Posterior vena cava (tissue), 2 donors: ENCODE measurements around the gene KCTD3. TPM values are rescaled to one million over a fixed set of nuclear protein-coding genes. Genes with fewer than 3 reads are reported as not detected.

Experiments
- DNase-seq: peaks from one replicate; pipeline ENCODE4 v3.0.0-alpha.2; 2020; ENCODE audit warnings: low spot score
- intact Hi-C, 2 donors: fragments of 100-400 bp; cut with DNase I; formaldehyde crosslinking; loops; one replicate each; pipeline versions ENCODE4 v1.14.1 to v1.14.2; 2022 to 2023
- total RNA-seq, 2 donors: library from RNA; stranded (reverse); fragmentation: NEBNext Ultra II Directional; extraction: Animal tissue kit (Norgen Biotek cat#: 25700); gene quantifications; one replicate each; pipeline ENCODE4 v1.2.1, GENCODE V29; 2021
- donor health status: DM: yes; HTN: yes; CAD: no.
- donor health status: DM: yes; HTN: yes; CAD: no.

The KCTD3 gene
- total RNA-seq, 2 donors from 2014 or later = 40.2 to 43.8 TPM

DNA sequence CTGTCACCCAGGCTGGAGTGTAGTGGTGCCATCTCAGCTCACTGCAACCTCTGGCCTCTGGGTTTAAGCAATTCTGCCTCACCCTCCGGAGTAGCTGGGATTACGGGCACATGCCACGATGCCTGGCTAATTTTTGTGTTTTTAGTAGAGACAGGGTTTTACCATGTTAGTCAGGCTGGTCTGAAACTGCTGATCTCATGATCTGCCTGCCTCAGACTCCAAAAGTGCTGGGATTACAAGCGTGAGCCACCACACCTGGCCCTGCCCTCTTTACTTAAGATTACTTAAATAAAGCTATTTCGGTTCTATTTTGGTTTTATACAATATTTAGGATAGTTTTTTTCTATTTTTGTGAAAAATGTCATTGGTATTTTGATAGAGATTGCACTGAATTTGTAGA, 15.3 kb upstream of the KCTD3 start:
- intact Hi-C loops = no loop called here

DNA sequence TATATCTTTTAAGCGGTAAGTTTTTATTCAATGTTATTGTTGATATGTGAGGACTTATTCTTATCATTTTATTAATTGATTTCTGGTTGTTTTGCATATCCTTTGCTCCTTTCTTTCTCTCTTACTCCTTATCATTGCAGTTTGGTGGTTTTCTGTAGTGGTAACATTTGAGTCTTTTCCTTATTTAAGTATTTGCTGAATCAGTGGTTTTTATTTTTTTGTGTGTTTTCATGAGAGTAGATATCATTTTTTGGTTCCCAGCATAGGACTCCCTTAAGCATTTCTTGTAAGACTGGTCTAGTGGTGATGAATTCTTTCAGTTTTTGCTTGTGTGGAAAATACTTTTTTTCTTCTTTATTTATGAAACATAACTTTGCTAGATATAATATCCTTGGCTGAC, 12.2 kb upstream of the KCTD3 start:
- no peak for DNase-seq
- intact Hi-C loops = no loop called here

More for the DNA sequence above, 15.3 kb upstream of the KCTD3 start:
- no peak for DNase-seq

DNA sequence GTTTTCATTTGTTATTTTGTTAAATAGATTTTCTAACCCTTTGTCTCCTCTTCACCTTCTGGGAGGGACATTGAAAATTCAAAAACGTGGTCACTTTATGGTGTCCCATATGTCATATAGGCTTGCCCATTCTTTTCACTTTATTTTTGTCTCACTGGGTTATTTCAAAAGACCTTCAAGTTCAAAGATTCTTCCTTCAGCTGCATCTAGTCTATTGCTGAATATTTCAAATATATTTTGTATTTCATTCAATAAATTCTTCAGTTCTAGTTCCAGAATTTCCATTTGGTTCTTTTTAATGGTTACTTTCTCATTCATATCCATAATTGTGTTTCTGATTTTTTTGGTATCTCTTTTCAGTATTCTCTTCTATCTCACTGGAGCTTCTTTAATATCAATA, 11.6 kb upstream of the KCTD3 start:
- intact Hi-C loops = no loop called here
- DNase-seq = no peak

DNA sequence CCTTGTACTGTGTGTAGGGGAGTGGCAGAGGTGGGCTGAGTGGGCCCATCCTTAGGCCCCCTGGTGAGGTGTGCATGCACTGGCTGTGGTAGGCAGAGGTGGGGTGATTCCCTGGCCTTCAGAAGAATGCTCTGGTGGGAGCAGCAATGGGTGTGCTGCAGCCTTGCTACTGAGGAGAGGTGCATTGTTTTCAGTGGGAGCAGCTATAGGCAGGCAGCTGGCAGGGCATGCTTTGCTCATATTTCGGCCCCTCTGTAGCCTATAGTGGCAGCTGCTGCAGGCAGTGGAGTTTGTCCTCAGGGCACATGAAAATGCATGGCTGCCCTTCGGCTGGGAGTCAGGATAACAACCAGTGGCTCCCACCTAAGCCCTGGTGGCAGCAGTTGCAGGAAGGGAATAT, 10.1 kb upstream of the KCTD3 start:
- intact Hi-C loops = no loop called here

DNA sequence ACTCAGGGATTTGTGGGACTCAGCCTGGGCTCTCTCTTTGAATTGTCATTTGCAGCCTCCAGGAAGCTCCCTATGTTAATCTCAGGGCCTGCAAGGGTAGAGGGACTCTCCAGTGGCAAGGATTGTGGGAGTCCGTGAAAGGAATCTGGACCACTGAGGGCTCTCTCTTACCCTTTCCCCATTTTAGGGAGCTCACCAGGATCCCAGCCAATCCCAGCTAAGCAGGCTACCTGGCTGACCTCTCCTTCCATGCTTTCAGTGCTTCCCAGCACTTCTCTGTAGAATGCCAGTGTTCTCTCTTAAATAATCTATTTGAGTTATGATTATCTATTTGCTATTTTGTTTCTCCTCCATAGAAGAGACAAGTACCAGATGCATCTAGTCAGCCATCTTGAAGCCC, 9.6 kb upstream of the KCTD3 start:
- no peak for DNase-seq
- intact Hi-C loops = no loop called here

More for the DNA sequence above, 10.1 kb upstream of the KCTD3 start:
- DNase-seq = no peak

DNA sequence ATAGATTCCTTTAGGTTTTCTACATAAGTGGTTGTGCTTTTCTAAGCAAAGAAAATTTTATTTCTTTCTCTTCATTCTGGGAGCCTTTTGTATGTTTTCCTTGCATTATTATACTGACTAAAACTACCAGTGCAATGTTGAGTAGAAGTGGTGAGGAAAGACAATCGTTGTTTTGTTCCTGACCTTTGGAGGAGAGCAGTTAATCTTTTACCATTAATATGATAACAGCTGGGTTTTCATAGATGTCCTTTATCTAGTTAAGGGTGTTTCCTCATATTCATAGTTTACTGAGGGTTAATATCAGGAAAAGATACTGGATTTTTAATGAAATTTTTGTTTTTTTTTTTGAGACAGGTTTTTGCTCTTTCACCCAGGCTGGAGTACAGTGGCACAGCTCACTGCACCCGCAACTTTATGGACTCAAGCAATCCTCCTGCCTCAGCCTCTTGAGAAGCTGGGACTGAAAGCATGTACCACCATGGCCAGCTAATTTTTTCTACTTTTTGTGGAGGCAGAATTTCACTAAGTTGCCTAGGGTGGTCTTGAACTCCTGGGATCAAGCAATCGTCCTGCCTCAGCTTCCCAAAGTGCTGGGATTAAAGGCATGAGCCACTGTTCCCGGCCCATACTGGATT, 9.0 kb upstream of the KCTD3 start:
- intact Hi-C loops = no loop called here
- DNase-seq = no peak

DNA sequence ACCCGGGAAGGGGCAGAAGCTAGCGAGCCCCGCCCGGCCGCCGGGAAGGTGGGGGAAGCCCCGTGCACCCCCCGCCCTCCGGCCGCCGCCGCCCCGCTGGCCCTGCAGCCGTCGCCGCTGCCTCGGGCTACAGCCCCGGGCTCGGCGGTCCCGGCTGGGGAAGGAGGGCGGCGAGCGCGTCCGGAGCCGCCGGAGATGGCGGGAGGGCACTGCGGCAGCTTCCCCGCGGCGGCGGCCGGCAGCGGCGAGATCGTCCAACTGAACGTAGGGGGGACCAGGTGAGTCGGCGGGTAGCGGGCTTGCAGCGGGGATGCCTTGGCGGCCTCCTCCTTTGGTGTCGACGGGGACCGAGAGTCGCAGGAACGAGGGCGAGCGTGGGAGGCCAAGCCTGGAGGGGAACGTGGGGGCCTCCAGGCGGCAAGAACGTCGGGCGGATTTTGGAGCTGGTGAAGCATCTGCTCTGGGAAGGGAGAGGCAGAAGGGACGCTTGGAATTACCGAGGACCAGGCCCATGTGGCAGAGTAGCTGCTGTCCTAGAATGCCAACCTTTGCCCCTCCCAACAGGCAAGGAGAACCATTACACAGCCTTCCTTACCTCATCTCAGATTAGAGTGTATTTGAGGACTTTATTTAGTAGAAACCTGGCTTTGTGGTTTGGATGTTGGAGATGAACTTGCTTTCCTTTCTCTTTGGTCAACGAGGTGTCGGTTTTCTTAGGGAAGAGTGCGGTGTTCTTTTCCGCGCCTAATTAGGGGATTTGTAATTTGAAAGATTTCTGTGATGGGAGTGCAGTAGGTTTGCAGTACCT, 591 bp downstream of the KCTD3 start:
- peak; percentile 83 for DNase-seq
- intact Hi-C loops = no loop called here

DNA sequence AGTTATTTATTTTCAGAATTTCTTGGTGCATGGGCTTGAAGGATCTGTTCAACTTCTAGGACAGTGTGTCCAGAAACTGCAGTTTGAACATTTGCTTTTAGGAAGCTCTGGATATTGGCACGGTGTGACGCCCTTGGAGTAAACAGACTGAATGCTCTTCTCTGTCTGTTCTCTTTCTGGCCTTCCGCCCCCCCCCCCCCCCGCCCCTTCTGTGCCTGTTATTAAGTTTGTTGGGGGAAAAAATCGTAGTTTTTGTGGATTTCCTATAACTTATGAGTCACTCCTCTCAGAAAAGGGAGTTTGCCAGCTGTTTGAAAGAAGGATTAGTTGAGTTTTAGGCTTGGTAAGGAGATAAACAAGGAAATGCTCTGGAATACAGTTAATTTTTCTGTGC, 1.2 kb downstream of the KCTD3 start:
- intact Hi-C loops = no loop called here
- no peak for DNase-seq

DNA sequence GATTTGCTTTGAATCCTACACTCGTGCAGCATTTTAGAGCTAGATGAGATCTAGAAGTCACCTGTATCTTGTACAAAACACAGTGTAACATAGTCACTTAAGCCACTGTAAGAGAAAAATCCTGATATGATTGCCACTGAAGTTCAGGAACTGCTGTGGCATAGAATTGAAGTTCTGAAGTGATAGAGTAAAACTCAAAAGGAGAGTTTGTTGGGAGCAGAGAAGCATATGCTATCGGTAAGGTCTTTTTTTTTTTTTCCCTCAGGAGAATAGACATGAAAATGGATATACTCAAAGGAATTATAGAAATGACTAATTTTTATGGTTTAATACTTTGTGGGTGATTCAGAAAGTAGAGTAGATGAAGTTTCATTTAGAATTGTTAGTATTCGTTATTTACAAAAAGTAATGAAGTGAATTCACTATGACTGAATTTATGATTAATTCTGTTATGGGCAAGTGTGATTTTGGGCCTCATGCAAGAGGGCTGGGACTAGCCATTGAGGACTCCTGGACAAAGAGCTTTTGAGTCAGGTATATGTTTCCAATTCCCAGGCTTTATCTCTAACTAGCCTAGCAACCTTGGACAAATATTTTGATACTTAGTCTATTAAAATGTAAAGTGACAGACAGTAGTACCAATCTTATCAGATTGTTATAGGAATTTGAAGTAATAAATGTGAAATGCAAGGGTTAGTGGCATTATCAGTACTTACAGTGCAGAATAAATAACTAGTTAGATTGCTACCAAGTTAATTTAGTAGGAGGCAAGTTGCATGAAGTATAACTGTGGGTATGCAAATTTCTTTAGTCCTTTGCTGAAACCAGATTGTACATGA, 3.1 kb downstream of the KCTD3 start:
- intact Hi-C loops = no loop called here
- DNase-seq = no peak

DNA sequence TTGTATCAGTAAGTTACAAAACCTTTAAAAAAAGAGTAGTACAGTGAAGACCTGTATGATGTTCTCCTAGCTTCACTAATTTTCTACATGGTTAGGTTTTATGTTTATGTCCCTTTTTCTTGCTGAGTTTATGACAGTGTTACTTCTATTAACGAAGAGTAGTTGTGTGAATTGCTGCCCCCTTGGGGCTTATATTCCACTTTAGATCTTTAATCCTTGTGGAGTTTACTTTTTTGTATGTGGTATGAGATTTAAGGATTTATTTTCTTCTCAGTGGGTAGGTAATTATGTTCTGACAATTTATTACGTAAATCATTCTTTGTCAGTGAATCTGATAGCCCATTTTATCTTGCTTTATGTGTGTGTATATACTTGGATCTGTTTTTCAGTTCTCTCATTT, 14.8 kb downstream of the KCTD3 start:
- intact Hi-C loops = no loop called here
- DNase-seq = no peak

DNA sequence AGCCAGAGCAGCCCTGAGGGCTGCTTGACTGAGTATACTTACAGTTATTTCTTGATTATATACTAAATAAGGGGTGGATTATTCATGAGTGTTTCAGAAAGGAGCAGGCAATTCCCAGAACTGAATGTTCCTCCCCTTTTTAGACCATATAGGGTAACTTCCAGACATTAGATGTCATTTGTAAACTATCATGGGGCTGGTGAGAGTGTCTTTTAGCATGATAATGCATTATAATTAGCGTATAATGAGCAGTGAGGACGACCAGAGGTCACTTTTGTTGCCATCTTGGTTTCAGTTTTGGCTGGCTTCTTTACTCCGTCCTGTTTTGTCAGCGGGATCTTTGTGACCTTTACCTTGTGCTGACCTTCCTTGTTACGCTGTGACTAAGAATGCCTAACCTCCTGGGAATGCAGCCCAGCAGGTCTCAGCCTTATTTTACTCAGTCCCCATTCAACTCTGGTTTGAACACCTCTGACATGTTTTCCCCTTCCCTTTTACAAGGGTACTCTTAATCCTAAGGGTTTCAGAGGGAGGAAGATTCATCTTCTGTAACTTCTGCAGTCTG, 16.2 kb downstream of the KCTD3 start:
- DNase-seq = no peak

DNA sequence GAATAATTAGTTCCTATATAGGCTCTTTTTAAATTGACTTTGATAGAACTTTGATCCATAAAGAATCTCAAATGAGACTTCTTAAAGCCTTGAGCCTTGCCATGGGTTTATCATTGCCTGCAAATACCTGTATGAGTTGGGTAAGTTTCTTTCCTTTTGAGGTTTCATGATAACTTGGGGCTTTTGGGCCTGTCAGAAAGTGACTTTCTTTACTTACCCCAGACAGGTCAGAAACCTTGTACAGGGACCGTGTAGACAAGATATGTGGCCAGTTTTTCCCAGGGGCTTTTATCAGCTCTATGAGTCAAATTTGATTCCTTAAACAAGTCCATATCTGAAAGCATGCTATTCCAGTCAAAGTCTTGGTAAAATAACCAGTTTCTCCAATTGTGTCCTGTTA, 17.3 kb downstream of the KCTD3 start:
- intact Hi-C loops = no loop called here
- no peak for DNase-seq

More for the DNA sequence above, 16.2 kb downstream of the KCTD3 start:
- intact Hi-C loops = no loop called here

DNA sequence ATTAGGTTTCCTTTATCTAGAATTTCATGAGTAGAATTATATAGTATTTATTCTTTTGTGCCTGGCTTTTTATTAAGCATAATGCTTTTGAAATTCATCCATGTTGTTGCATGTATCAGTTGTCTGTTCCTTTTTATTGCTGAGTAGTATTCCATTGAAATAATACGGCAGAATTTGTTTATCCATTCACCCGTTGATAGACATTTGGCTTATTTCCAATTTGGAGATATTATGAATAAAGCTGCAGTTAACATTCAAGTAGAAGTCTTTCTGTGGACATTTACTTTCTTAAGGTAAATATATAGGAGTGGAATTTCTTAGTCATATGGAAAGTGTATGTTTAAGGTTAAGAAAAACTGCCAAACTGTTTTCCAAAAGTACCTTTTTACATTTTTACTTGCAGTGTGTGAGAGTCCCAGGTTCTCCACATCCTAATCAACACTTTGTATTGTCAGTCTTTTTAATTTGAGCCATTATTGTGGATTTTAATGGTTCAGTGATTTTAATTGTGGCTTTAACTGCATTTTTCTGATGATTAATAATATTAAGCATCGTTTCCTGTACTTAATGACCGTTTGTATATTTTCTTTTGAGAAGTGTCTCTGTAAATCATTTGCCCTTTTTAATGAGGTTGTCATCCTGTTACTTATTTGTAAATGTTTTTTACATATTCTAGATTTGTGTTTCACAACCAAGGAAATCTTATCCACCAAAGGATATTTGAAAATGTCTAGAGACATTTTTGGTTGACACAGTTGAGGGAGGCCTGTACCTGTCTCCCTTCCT, 22.7 kb downstream of the KCTD3 start:
- DNase-seq = no peak
- intact Hi-C loops = no loop called here

DNA sequence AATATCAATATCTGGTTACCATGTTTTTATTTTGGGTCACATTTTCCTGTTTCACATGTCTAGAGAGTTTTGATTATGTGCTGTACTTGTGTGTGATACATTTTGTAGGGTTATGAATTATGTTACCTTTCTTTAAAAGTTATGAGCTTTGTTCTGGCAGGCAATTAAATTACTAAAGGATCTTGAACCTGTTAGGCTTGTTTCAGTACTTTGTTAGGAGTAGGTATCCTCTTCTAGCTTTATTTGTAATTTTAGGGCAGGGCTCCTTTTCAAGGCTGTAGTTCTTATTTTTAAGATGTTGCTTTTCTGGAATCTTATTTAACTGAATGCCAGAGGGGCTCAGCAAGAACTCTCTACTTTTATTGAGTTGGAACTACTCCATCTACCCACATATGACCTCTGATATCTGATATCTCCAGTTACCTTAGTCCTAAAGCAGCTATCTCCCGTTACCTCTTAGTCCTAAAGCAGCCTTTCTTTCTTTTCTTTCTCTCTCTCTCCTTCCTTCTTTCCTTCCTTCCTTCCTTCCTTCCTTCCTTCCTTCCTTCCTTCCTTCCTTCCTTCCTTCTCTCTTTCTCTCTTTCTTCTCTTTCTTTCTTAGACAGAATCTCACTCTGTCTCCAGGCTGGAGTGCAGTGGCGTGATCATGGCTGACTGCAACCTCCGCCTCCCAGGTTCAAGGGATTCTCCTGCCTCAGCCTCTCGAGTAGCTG, 23.8 kb downstream of the KCTD3 start:
- intact Hi-C loops = no loop called here
- DNase-seq = no peak

DNA sequence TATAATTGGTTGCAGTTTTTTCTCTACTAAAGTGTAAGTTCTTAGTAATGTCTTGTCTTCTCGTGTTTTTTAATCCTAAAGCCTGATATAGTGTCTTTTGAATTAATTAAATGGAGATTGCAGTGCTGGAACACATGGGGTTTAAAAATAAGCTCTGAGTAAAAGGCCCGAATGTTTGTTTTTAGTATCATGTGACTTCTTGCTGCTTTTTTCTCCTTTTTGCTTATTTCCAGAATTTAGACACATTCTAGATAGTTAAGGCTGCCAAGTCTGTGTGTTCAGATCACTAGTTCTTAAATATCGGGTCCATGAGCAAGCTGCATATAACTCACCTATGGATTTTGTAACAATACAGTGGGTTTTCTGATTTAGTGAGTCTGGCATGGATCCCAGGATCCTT, 27.5 kb downstream of the KCTD3 start:
- intact Hi-C loops = no loop called here

DNA sequence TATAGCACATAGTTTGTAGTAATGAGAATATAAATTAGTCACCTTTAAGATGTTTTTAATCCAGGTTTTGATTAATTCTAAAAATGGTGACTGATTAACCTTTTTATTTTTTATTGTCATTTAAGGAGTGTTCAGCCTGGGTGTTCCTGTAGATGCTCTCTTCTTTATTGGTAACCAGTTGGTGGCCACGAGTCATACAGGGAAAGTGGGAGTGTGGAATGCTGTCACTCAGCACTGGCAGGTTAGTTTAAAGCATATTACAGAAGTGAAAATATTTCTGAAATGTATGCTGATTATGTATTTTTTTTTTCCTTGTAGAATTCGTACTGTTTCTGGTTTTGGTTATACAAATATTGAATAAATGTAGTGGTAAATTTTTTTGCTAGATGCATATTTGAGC, 28.1 kb downstream of the KCTD3 start:
- no peak for DNase-seq
- intact Hi-C loops = no loop called here

More for the DNA sequence above, 27.5 kb downstream of the KCTD3 start:
- no peak for DNase-seq

DNA sequence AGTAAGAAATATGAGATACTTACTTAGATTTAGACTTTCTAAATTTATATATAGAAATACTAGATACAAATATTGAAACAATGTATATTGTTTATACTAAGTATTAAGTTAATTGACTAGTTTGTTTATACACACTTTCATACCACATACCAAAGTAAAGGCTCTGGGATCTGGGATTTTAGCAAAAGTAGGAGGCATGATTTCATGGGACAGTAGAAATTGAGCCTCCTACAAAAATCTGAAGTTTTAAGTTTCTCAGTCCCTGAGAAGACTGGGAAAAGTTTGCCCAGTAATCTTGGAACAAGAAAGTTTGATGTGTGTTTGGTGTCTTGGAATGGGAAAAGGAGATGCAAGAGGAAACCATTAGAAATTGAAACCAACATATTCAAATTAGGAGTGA, 30.9 kb downstream of the KCTD3 start:
- no peak for DNase-seq
- intact Hi-C loops = no loop called here

DNA sequence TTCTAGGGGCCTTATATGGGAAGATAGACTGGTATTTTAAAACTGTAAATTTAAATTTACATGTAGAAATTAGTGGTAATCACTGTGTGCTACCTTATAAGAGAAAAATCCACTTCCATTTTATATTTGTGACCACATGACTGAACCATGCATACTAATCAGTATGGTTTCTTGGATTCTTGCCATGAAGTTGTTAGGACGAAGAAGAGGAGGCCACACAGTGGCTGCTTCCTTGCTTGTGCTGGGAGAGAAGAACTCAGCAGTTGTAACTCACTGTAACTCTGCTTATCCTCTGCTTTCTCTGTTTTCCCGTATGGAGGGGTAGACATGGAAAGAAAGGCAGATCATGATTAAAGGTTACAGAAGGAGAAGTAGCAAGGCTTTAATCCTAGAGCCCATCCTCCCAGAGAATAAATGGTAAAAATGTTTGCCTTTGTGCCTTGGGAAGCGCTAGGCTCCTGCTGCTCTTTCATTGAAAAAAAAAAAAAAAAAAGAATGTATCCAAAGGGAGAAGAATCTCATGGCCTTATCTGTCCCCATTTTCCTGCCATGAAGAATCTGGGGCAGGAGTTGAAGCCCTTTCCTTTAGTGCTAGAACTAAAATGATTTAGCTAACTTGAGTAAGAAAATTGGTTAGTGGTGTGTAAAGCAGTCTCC, 32.4 kb downstream of the KCTD3 start:
- intact Hi-C loops = no loop called here

More for the DNA sequence above, 32.4 kb downstream of the KCTD3 start:
- no peak for DNase-seq
